ENCODE data around the gene CREBRF. TPM values are rescaled to one million over a fixed set of nuclear protein-coding genes. Genes with fewer than 3 reads are reported as not detected.
"Not testable (repeated sequence)": the region's sequence is repeated elsewhere in the genome, so short reads cannot be mapped to it uniquely, and the experiment has no call there.

Gene CREBRF
- total and polyA plus RNA-seq, 4 experiments from 2014 or later: 54.8 to 102 (median 97.3) TPM

GRCh38 chr5:173075970-173076369 is 19.8 kb downstream of the CREBRF start:
- H3K9me3 Mint-ChIP-seq: peaks cover 0 to 1% (median 0%) of the 10 kb centered on the region in 8 donors
- peaks cover 6% of the 10 kb centered on the region for H3K4me1 ChIP-seq (ENCODE audit: insufficient read depth, low read length)
- H3K36me3 ChIP-seq (ENCODE audit: insufficient read depth, low read length): peaks cover 2% of the 10 kb centered on the region
- no peak overlapping the region for H3K4me3 Mint-ChIP-seq
- no peak overlapping the region for H3K27ac ChIP-seq (ENCODE audit: low read depth, low read length)
- ChIA-PET CTCF (ENCODE audit: partially characterized antibody) (no interaction called here), POLR2A (ENCODE audit: partially characterized antibody) (no interaction called here)
- intact Hi-C loops (cut with micrococcal nuclease): no loop called here
- H3K27me3 ChIP-seq (ENCODE audit: insufficient read depth, low read length): no peaks in the 10 kb centered on the region
- no peak overlapping the region for H3K4me3 ChIP-seq (ENCODE audit: low read length in 2 of 2)
- DNase-seq: no peak
- H3K27me3 Mint-ChIP-seq: no peaks in the 10 kb centered on the region
- H3K36me3 Mint-ChIP-seq: peaks cover 23 to 31% of the 10 kb centered on the region in 2 donors
- H3K27ac Mint-ChIP-seq: no peak overlapping the region
- peaks cover 35 to 68% (median 47%) of the 10 kb centered on the region in 4 donors for H3K4me1 Mint-ChIP-seq
- H3K9me3 ChIP-seq (ENCODE audit: control insufficient read depth in 1 of 2, low read length in 2 of 2): no peaks in the 10 kb centered on the region

GRCh38 chr5:173076471-173076870 is 20.3 kb downstream of the CREBRF start:
- POLR2A ChIA-PET (ENCODE audit: partially characterized antibody): not testable (repeated sequence)

GRCh38 chr5:173078878-173079277 is 22.7 kb downstream of the CREBRF start:
- ChIA-PET CTCF (ENCODE audit: partially characterized antibody) (no interaction called here), POLR2A (ENCODE audit: partially characterized antibody) (no interaction called here)
- Histone ChIP-seq H3K9me3 (ENCODE audit: control insufficient read depth in 1 of 2, low read length in 2 of 2) (no peaks in the 10 kb centered on the region), H3K4me1 (ENCODE audit: insufficient read depth, low read length) (peaks cover 5% of the 10 kb centered on the region), H3K27me3 (ENCODE audit: insufficient read depth, low read length) (no peaks in the 10 kb centered on the region), H3K36me3 (ENCODE audit: insufficient read depth, low read length) (peaks cover 8% of the 10 kb centered on the region), H3K27ac (ENCODE audit: low read depth, low read length) (no peak overlapping the region), H3K4me3 (ENCODE audit: low read length in 2 of 2) (no peak overlapping the region)
- Mint-ChIP-seq H3K27ac (peak overlapping the region in 1 of 7 donors; percentile 15), H3K9me3 (no peaks in the 10 kb centered on the region), H3K36me3 (peaks cover 39 to 40% of the 10 kb centered on the region in 2 donors), H3K4me1 (peaks cover 27 to 48% (median 40%) of the 10 kb centered on the region in 4 donors), H3K27me3 (no peaks in the 10 kb centered on the region), H3K4me3 (no peak overlapping the region)
- DNase-seq: no peak
- intact Hi-C loops (cut with micrococcal nuclease): no loop called here

More at GRCh38 chr5:173076471-173076870, 20.3 kb downstream of the CREBRF start:
- H3K27ac ChIP-seq (ENCODE audit: low read depth, low read length); H3K27me3 ChIP-seq (ENCODE audit: insufficient read depth, low read length); H3K27ac Mint-ChIP-seq; H3K9me3 ChIP-seq (ENCODE audit: control insufficient read depth in 1 of 2, low read length in 2 of 2); DNase-seq; H3K36me3 ChIP-seq (ENCODE audit: insufficient read depth, low read length); CTCF ChIA-PET (ENCODE audit: partially characterized antibody); H3K4me3 ChIP-seq (ENCODE audit: low read length in 2 of 2); H3K4me3 Mint-ChIP-seq; H3K4me1 ChIP-seq (ENCODE audit: insufficient read depth, low read length); H3K27me3 Mint-ChIP-seq; intact Hi-C loops (cut with micrococcal nuclease); H3K9me3 Mint-ChIP-seq: not testable (repeated sequence)
- peaks cover 28 to 34% of the 10 kb centered on the region in 2 donors for H3K36me3 Mint-ChIP-seq
- peaks cover 35 to 63% (median 48%) of the 10 kb centered on the region in 4 donors for H3K4me1 Mint-ChIP-seq

- intact Hi-C loops (cut with micrococcal nuclease): no loop called here
- ChIA-PET CTCF (ENCODE audit: partially characterized antibody) (no interaction called here), POLR2A (ENCODE audit: partially characterized antibody) (interaction anchor here (0.7 kb wide), 1 partner anchor 106 kb away, joined by 4 read pairs; no protein-coding TSS in a partner anchor)
- no peak overlapping the region for H3K4me3 ChIP-seq (ENCODE audit: low read length in 2 of 2)
- H3K4me1 ChIP-seq (ENCODE audit: insufficient read depth, low read length): no peaks in the 10 kb centered on the region
- no peak overlapping the region for H3K4me3 Mint-ChIP-seq
- H3K36me3 ChIP-seq (ENCODE audit: insufficient read depth, low read length): peaks cover 22% of the 10 kb centered on the region
- no peaks in the 10 kb centered on the region for H3K27me3 ChIP-seq (ENCODE audit: insufficient read depth, low read length)
- peaks cover 13 to 30% (median 23%) of the 10 kb centered on the region in 4 donors for H3K4me1 Mint-ChIP-seq
- H3K27ac ChIP-seq (ENCODE audit: low read depth, low read length): no peak overlapping the region
- H3K27me3 Mint-ChIP-seq: no peaks in the 10 kb centered on the region
- no peak overlapping the region for H3K27ac Mint-ChIP-seq
- no peak for DNase-seq
- H3K36me3 Mint-ChIP-seq: peaks cover 45 to 49% of the 10 kb centered on the region in 2 donors
- H3K9me3 Mint-ChIP-seq: no peaks in the 10 kb centered on the region
- no peaks in the 10 kb centered on the region for H3K9me3 ChIP-seq (ENCODE audit: control insufficient read depth in 1 of 2, low read length in 2 of 2)
Measured at GRCh38 chr5:173089581-173089980, 33.4 kb downstream of the CREBRF start.

- no peaks in the 10 kb centered on the region for H3K27me3 ChIP-seq (ENCODE audit: insufficient read depth, low read length)
- no peak for DNase-seq
- Mint-ChIP-seq H3K36me3 (peaks cover 43 to 48% of the 10 kb centered on the region in 2 donors), H3K4me3 (no peak overlapping the region), H3K27ac (peak overlapping the region in 3 of 7 donors; percentile 19 to 25 (median 19)), H3K27me3 (no peaks in the 10 kb centered on the region), H3K4me1 (peaks cover 15 to 32% (median 24%) of the 10 kb centered on the region in 4 donors), H3K9me3 (no peaks in the 10 kb centered on the region)
- H3K9me3 ChIP-seq (ENCODE audit: control insufficient read depth in 1 of 2, low read length in 2 of 2): no peaks in the 10 kb centered on the region
- no peak overlapping the region for H3K4me3 ChIP-seq (ENCODE audit: low read length in 2 of 2)
- H3K36me3 ChIP-seq (ENCODE audit: insufficient read depth, low read length): peaks cover 22% of the 10 kb centered on the region
- ChIA-PET CTCF (ENCODE audit: partially characterized antibody) (no interaction called here), POLR2A (ENCODE audit: partially characterized antibody) (interaction anchor here (1.0 kb wide), 1 partner anchor 107 kb away, joined by 3 read pairs; the partner anchor contains the start of gene ATP6V0E1)
- intact Hi-C loops (cut with micrococcal nuclease): no loop called here
- no peak overlapping the region for H3K27ac ChIP-seq (ENCODE audit: low read depth, low read length)
- no peaks in the 10 kb centered on the region for H3K4me1 ChIP-seq (ENCODE audit: insufficient read depth, low read length)
Measured at GRCh38 chr5:173090639-173091038, 34.5 kb downstream of the CREBRF start.

GRCh38 chr5:173091981-173092380 is 35.8 kb downstream of the CREBRF start:
- ChIA-PET POLR2A (ENCODE audit: partially characterized antibody) (no interaction called here), CTCF (ENCODE audit: partially characterized antibody) (no interaction called here)
- Histone ChIP-seq H3K36me3 (ENCODE audit: insufficient read depth, low read length) (peaks cover 19% of the 10 kb centered on the region), H3K9me3 (ENCODE audit: control insufficient read depth in 1 of 2, low read length in 2 of 2) (no peaks in the 10 kb centered on the region), H3K27ac (ENCODE audit: low read depth, low read length) (no peak overlapping the region), H3K4me1 (ENCODE audit: insufficient read depth, low read length) (no peaks in the 10 kb centered on the region), H3K27me3 (ENCODE audit: insufficient read depth, low read length) (no peaks in the 10 kb centered on the region), H3K4me3 (ENCODE audit: low read length in 2 of 2) (no peak overlapping the region)
- H3K27me3 Mint-ChIP-seq: no peaks in the 10 kb centered on the region
- no peak for DNase-seq
- H3K36me3 Mint-ChIP-seq: peaks cover 34 to 45% of the 10 kb centered on the region in 2 donors
- H3K27ac Mint-ChIP-seq: no peak overlapping the region
- intact Hi-C loops (cut with micrococcal nuclease): no loop called here
- H3K4me1 Mint-ChIP-seq: peaks cover 18 to 36% (median 30%) of the 10 kb centered on the region in 4 donors
- no peak overlapping the region for H3K4me3 Mint-ChIP-seq
- no peaks in the 10 kb centered on the region for H3K9me3 Mint-ChIP-seq

DNA sequence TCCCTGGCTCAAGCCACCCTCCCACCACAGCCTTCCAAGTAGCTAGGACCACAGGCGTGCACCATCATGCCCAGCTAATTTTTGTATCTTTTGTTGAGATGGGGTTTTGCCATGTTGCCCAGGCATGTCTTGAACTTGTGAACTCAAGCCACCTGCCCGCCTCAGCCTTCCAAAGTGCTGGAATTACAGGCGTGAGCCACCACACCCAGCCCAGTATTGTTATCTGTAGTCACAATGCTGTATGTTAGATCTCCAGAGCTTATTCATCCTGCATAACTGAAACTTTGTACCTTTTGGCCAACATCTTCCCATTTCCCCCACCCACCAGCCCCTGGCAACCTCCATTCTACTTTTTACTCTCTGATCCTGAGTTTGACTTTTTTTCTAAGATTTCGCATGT is 37.5 kb downstream of the CREBRF start:
- intact Hi-C loops (cut with micrococcal nuclease): no loop called here
- H3K36me3 ChIP-seq (ENCODE audit: insufficient read depth, low read length): peaks cover 18% of the 10 kb centered on the region
- H3K27ac Mint-ChIP-seq: peak overlapping the region in 2 of 7 donors; percentile 29 to 48
- no peaks in the 10 kb centered on the region for H3K27me3 ChIP-seq (ENCODE audit: insufficient read depth, low read length)
- H3K36me3 Mint-ChIP-seq: peaks cover 34 to 43% of the 10 kb centered on the region in 2 donors
- ChIA-PET POLR2A (ENCODE audit: partially characterized antibody) (no interaction called here), CTCF (ENCODE audit: partially characterized antibody) (no interaction called here)
- H3K9me3 Mint-ChIP-seq: no peaks in the 10 kb centered on the region
- DNase-seq: no peak
- peaks cover 7% of the 10 kb centered on the region for H3K4me1 ChIP-seq (ENCODE audit: insufficient read depth, low read length)
- no peaks in the 10 kb centered on the region for H3K9me3 ChIP-seq (ENCODE audit: control insufficient read depth in 1 of 2, low read length in 2 of 2)
- H3K27me3 Mint-ChIP-seq: no peaks in the 10 kb centered on the region
- no peak overlapping the region for H3K4me3 Mint-ChIP-seq
- H3K4me3 ChIP-seq (ENCODE audit: low read length in 2 of 2): no peak overlapping the region
- H3K27ac ChIP-seq (ENCODE audit: low read depth, low read length): no peak overlapping the region
- peaks cover 31 to 52% (median 43%) of the 10 kb centered on the region in 4 donors for H3K4me1 Mint-ChIP-seq
